ENCODE results near the gene KNTC1. TPM values are rescaled to one million over a fixed set of nuclear protein-coding genes. Genes with fewer than 3 reads are reported as not detected.

The KNTC1 gene
- total and polyA plus RNA-seq, 4 donors = 4.0 to 34.0 (median 10.9) TPM

- no peak for TF ChIP-seq CTCF (IDR thresholded peaks at IDR 0.05; ENCODE audit: control extremely low read depth, extremely low read depth)
- H3K9ac ChIP-seq (ENCODE audit: insufficient read depth in 1 of 2, low read length in 2 of 2) = no peak overlapping the region
- ATAC-seq (ENCODE audit: insufficient read depth, low FRiP score) (no peak), DNase-seq (no peak)
- no peaks in the 10 kb centered on the region for H3K27me3 ChIP-seq (ENCODE audit: control insufficient read depth in 3 of 3, insufficient read depth in 3 of 3, low read length in 2 of 3)
- no peak overlapping the region for H3K4me3 ChIP-seq
- no peak overlapping the region for H3K27ac ChIP-seq (ENCODE audit: low read depth in 1 of 2, low read length in 1 of 2)
- H3K9me3 ChIP-seq (ENCODE audit: control insufficient read depth in 4 of 4, insufficient read depth in 3 of 4, low read length in 3 of 4) = no peaks in the 10 kb centered on the region
- peaks cover 0 to 18% (median 11%) of the 10 kb centered on the region in 4 donors for H3K36me3 ChIP-seq (ENCODE audit: control insufficient read depth in 4 of 4, insufficient read depth in 4 of 4, low read length in 4 of 4)
- WGBS, 2 donors = 70 to 79% methylated on average over 4 of the region's 4 CpGs
- no peaks in the 10 kb centered on the region for H3K4me1 ChIP-seq (ENCODE audit: control insufficient read depth in 5 of 5, insufficient read depth in 5 of 5, low read length in 5 of 5)
Measured at GRCh38 chr12:122615780-122616179, 88.7 kb downstream of the KNTC1 start.

DNA sequence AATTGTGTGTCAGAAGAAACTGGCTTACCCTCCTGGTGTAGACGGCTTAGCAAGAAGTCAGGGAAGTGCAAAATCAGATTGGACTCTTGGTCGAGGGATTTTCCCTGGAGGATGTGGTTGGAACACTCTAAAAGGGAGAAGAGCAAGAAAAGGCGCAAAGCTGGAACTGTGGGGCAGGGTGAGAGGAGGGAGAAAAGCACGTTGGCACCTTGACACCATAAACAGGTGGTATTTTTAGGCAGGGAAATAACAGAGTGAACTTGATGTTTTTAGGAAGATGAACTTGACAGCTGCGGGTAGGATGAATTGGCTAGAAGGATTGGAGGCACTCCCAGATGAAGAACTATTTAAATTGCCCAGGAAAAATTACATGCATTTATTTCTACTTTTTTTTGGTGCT is 108.4 kb downstream of the KNTC1 start:
- no peak for ATAC-seq (ENCODE audit: insufficient read depth, low FRiP score)
- no peak overlapping the region for H3K27ac ChIP-seq (ENCODE audit: low read depth in 1 of 2, low read length in 1 of 2)
- H3K9ac ChIP-seq (ENCODE audit: insufficient read depth in 1 of 2, low read length in 2 of 2) = no peak overlapping the region
- no peak overlapping the region for H3K4me3 ChIP-seq
- H3K9me3 ChIP-seq (ENCODE audit: control insufficient read depth in 4 of 4, insufficient read depth in 3 of 4, low read length in 3 of 4) = no peaks in the 10 kb centered on the region
- no peaks in the 10 kb centered on the region for H3K4me1 ChIP-seq (ENCODE audit: control insufficient read depth in 5 of 5, insufficient read depth in 5 of 5, low read length in 5 of 5)
- no peak for DNase-seq
- peaks cover 0 to 7% (median 0%) of the 10 kb centered on the region in 4 donors for H3K36me3 ChIP-seq (ENCODE audit: control insufficient read depth in 4 of 4, insufficient read depth in 4 of 4, low read length in 4 of 4)
- no peak for TF ChIP-seq CTCF (IDR thresholded peaks at IDR 0.05; ENCODE audit: control extremely low read depth, extremely low read depth)
- no peaks in the 10 kb centered on the region for H3K27me3 ChIP-seq (ENCODE audit: control insufficient read depth in 3 of 3, insufficient read depth in 3 of 3, low read length in 2 of 3)
- WGBS, 2 donors = 84 to 90% methylated on average over 5 of the region's 5 CpGs

DNA sequence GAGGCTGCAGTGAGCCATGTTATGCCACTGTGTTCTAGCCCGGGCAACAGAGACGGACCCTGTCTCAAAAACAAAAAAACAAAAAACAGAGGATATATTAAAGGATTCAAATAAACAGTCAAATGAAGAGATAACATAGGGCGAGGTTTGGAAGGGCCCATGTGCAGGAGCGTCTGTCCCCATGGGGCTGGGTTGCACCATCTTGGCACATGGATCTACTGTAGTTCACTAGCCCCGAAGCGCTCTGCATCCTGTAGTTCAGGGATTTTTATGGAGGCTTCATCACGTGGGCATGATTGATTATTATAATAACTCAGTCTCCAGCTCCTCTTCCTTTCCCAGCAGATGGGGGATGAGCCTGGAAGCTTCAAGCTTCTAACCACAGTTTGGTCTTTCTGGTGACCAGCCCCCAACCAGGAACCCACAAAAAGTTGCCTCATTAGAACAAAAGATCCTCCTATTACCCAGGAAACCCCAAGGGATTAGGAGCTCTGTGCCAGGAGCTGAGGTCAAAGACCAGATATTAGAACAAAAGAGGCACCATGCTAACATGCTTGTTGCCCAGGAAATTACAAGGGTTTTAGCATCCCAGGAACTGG is 116.3 kb downstream of the KNTC1 start:
- no peak overlapping the region for H3K9ac ChIP-seq (ENCODE audit: insufficient read depth in 1 of 2, low read length in 2 of 2)
- H3K9me3 ChIP-seq (ENCODE audit: control insufficient read depth in 4 of 4, insufficient read depth in 3 of 4, low read length in 3 of 4) = no peaks in the 10 kb centered on the region
- TF ChIP-seq CTCF (IDR thresholded peaks at IDR 0.05; ENCODE audit: control extremely low read depth, extremely low read depth) = no peak
- no peak overlapping the region for H3K4me3 ChIP-seq
- DNase-seq (no peak), ATAC-seq (ENCODE audit: insufficient read depth, low FRiP score) (no peak)
- no peaks in the 10 kb centered on the region for H3K36me3 ChIP-seq (ENCODE audit: control insufficient read depth in 4 of 4, insufficient read depth in 4 of 4, low read length in 4 of 4)
- H3K27ac ChIP-seq (ENCODE audit: low read depth in 1 of 2, low read length in 1 of 2) = no peak overlapping the region
- H3K4me1 ChIP-seq (ENCODE audit: control insufficient read depth in 5 of 5, insufficient read depth in 5 of 5, low read length in 5 of 5) = no peaks in the 10 kb centered on the region
- 69 to 84% methylated on average over 7 of the region's 7 CpGs for WGBS, 2 donors
- H3K27me3 ChIP-seq (ENCODE audit: control insufficient read depth in 3 of 3, insufficient read depth in 3 of 3, low read length in 2 of 3) = no peaks in the 10 kb centered on the region
